ENCODE results near the gene PVR. TPM values are rescaled to one million over a fixed set of nuclear protein-coding genes. Genes with fewer than 3 reads are reported as not detected.

The PVR gene
- total and polyA plus RNA-seq, 9 of the 15 experiments (the other 6 are each of a cell fraction or from before 2014, with no cell fraction given) = 0.89 to 14.5 (median 9.8) TPM

DNA sequence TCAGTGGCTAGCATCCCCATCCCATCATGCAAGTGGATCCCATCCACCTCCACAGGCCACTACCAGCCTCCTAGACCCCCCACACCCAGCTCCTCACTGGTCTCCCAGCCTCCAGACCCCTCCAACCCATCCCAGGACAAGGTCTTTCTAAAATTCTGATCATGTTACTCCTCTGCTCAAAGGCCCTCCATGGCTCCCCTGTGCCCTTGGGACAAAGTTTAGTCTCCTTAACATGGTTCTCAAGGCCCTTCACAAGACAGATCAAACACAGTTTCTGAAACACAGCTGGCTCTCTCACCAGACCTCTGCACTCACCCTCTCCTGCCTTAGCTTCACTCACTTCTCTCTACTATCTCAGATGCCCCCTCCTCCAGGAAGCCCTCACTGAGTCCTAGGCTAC is 36.8 kb downstream of the PVR start:
- H4K20me1 ChIP-seq (replicated peaks; ENCODE audit: control insufficient read depth, insufficient read depth, low read length) = no peaks in the 10 kb centered on the region
- no TSS peak for BruUV-seq (replicated peaks)
- H3K4me1 ChIP-seq (replicated peaks in 1 of 2; ENCODE audit: control insufficient read depth in 2 of 2, insufficient read depth in 2 of 2, low read length in 2 of 2) = peaks cover 13% of the 10 kb centered on the region in 2 experiments; a peak in 4 of 5 replicates
- H3K27me3 ChIP-seq (ENCODE audit: control insufficient read depth in 2 of 2, insufficient read depth in 2 of 2, low read length in 2 of 2) = no peaks in the 10 kb centered on the region
- H3K4me2 ChIP-seq (ENCODE audit: insufficient read depth, low read length) = no peak overlapping the region
- CTCF ChIA-PET (ENCODE audit: low intra/inter-chr PET ratio) = interaction anchor here (0.7 kb wide), 1 partner anchor 24 kb away, joined by 3 read pairs; no protein-coding TSS in a partner anchor
- FAIRE-seq (no peak), DNase-seq (ENCODE audit: extremely low read depth in 1 of 4, low spot score in 3 of 4) (no peak), ATAC-seq (no peak)
- no peaks in the 10 kb centered on the region for H3K36me3 ChIP-seq (ENCODE audit: control insufficient read depth, insufficient read depth, low read length)
- H3K79me2 ChIP-seq (ENCODE audit: control insufficient read depth, insufficient read depth, low read length) = no peaks in the 10 kb centered on the region
- POLR2A ChIA-PET = interaction anchor here (0.6 to 1.2 kb wide), 2 partner anchors 17 to 308 kb away, joined by 3 to 4 read pairs; no protein-coding TSS in a partner anchor
- intact Hi-C loops (cut with micrococcal nuclease) = loop anchor here (10.0 kb wide), 1 partner anchor 106 kb away; no protein-coding TSS in a partner anchor
- TF ChIP-seq CHD1 (IDR thresholded peaks at IDR 0.05; ENCODE audit: low read length) (no peak), ZBTB7A (IDR thresholded peaks at IDR 0.05; ENCODE audit: borderline replicate concordance, control insufficient read depth, low read depth, low read length) (no peak), BCOR (IDR thresholded peaks at IDR 0.05) (peak; percentile 47; the same call in 1 of the 2 replicates), GATA2 (CRISPR knock-in tag; IDR thresholded peaks at IDR 0.05) (no peak), ZFP36 (IDR thresholded peaks at IDR 0.05; ENCODE audit: low read depth, low read length, partially characterized antibody) (peak; percentile 66), KDM1A (IDR thresholded peaks at IDR 0.05) (0 out of 4 replicates have a peak, but pooled peaks have one; percentile 13 to 28), RBM25 (IDR thresholded peaks at IDR 0.05; ENCODE audit: low read depth, low read length, severe bottlenecking) (peak; percentile 44), ZC3H8 (IDR thresholded peaks at IDR 0.05) (no peak)
- H2AFZ ChIP-seq (ENCODE audit: low read depth, low read length) = no peak overlapping the region
- H3K4me3 ChIP-seq = no peak overlapping the region
- H3K9me3 ChIP-seq (replicated peaks; ENCODE audit: control insufficient read depth, insufficient read depth, low read depth, low read length) = no peaks in the 10 kb centered on the region
- H3K9ac ChIP-seq (ENCODE audit: insufficient read depth in 1 of 2, low read depth in 2 of 2, low read length in 2 of 2) = no peak overlapping the region
- no peaks in the 10 kb centered on the region for H3K9me1 ChIP-seq (ENCODE audit: control insufficient read depth, insufficient read depth, low read length)
- no peak overlapping the region for H3K27ac ChIP-seq (ENCODE audit: extremely low read depth, low read depth, low read length)
- in situ Hi-C loops (cut with MboI) = no loop called here
